ENCODE results near the gene ATP6AP2. TPM values are rescaled to one million over a fixed set of nuclear protein-coding genes. Genes with fewer than 3 reads are reported as not detected.

Gene ATP6AP2
- 48.5 TPM for total RNA-seq

- peak within 1 kb of the TSS; percentile 80 to 83 (median 82) for H3K9ac ChIP-seq (ENCODE audit: low read depth in 1 of 3, low read length in 3 of 3)
- peaks cover 5 to 9% (median 9%) of the 10 kb centered on the region in 3 donors for H3K4me1 ChIP-seq (ENCODE audit: control insufficient read depth in 3 of 3, insufficient read depth in 3 of 3, low read length in 3 of 3)
- no peaks in the 10 kb centered on the region for H3K9me3 ChIP-seq (ENCODE audit: control insufficient read depth in 3 of 3, low read length in 3 of 3)
- peak within 1 kb of the TSS; percentile 70 to 90 (median 86) for H3K4me3 ChIP-seq (ENCODE audit: low read length in 3 of 3)
- H3K27ac ChIP-seq (ENCODE audit: low read depth, low read length), result peak within 1 kb of the TSS; percentile 89
- H3K27me3 ChIP-seq (ENCODE audit: control insufficient read depth in 3 of 3, insufficient read depth in 3 of 3, low read length in 3 of 3), result no peaks in the 10 kb centered on the region
- no peaks in the 10 kb centered on the region for H3K36me3 ChIP-seq (ENCODE audit: control insufficient read depth in 3 of 3, insufficient read depth in 3 of 3, low read length in 3 of 3)
These were observed at the start of gene ATP6AP2 for GRCh38 chrX:40580537-40581335. Gene ATP6AP2 (plus strand): TSS chrX:40580970. CDS start chrX:40581066, 96 bp downstream.

- Histone ChIP-seq H3K27me3 (ENCODE audit: control insufficient read depth in 3 of 3, insufficient read depth in 3 of 3, low read length in 3 of 3) (peaks cover 0 to 19% (median 0%) of the 10 kb centered on the region in 3 donors), H3K9ac (ENCODE audit: low read depth in 1 of 3, low read length in 3 of 3) (no peak overlapping the region), H3K36me3 (ENCODE audit: control insufficient read depth in 3 of 3, insufficient read depth in 3 of 3, low read length in 3 of 3) (no peaks in the 10 kb centered on the region), H3K27ac (ENCODE audit: low read depth, low read length) (no peak overlapping the region), H3K9me3 (ENCODE audit: control insufficient read depth in 3 of 3, low read length in 3 of 3) (no peaks in the 10 kb centered on the region), H3K4me1 (ENCODE audit: control insufficient read depth in 3 of 3, insufficient read depth in 3 of 3, low read length in 3 of 3) (peaks cover 0 to 2% (median 2%) of the 10 kb centered on the region in 3 donors), H3K4me3 (ENCODE audit: low read length in 3 of 3) (no peak overlapping the region)
These were observed 49.5 kb upstream of the ATP6AP2 start for GRCh38 chrX:40531056-40531826.

GRCh38 chrX:40537310-40537709 is 43.5 kb upstream of the ATP6AP2 start:
- H3K27me3 ChIP-seq (ENCODE audit: control insufficient read depth in 3 of 3, insufficient read depth in 3 of 3, low read length in 3 of 3), result peaks cover 0 to 10% (median 0%) of the 10 kb centered on the region in 3 donors
- peaks cover 0 to 4% (median 3%) of the 10 kb centered on the region in 3 donors for H3K4me1 ChIP-seq (ENCODE audit: control insufficient read depth in 3 of 3, insufficient read depth in 3 of 3, low read length in 3 of 3)
- H3K36me3 ChIP-seq (ENCODE audit: control insufficient read depth in 3 of 3, insufficient read depth in 3 of 3, low read length in 3 of 3), result no peaks in the 10 kb centered on the region
- no peak overlapping the region for H3K27ac ChIP-seq (ENCODE audit: low read depth, low read length)
- H3K9ac ChIP-seq (ENCODE audit: low read depth in 1 of 3, low read length in 3 of 3), result no peak overlapping the region
- no peaks in the 10 kb centered on the region for H3K9me3 ChIP-seq (ENCODE audit: control insufficient read depth in 3 of 3, low read length in 3 of 3)
- H3K4me3 ChIP-seq (ENCODE audit: low read length in 3 of 3), result no peak overlapping the region

GRCh38 chrX:40538406-40538805 is 42.4 kb upstream of the ATP6AP2 start:
- Histone ChIP-seq H3K27me3 (ENCODE audit: control insufficient read depth in 3 of 3, insufficient read depth in 3 of 3, low read length in 3 of 3) (peaks cover 0 to 10% (median 0%) of the 10 kb centered on the region in 3 donors), H3K4me1 (ENCODE audit: control insufficient read depth in 3 of 3, insufficient read depth in 3 of 3, low read length in 3 of 3) (peaks cover 0 to 4% (median 3%) of the 10 kb centered on the region in 3 donors), H3K36me3 (ENCODE audit: control insufficient read depth in 3 of 3, insufficient read depth in 3 of 3, low read length in 3 of 3) (no peaks in the 10 kb centered on the region), H3K9ac (ENCODE audit: low read depth in 1 of 3, low read length in 3 of 3) (no peak overlapping the region), H3K4me3 (ENCODE audit: low read length in 3 of 3) (no peak overlapping the region), H3K9me3 (ENCODE audit: control insufficient read depth in 3 of 3, low read length in 3 of 3) (no peaks in the 10 kb centered on the region), H3K27ac (ENCODE audit: low read depth, low read length) (no peak overlapping the region)

GRCh38 chrX:40539214-40540142 is 41.3 kb upstream of the ATP6AP2 start:
- peaks cover 0 to 4% (median 3%) of the 10 kb centered on the region in 3 donors for H3K4me1 ChIP-seq (ENCODE audit: control insufficient read depth in 3 of 3, insufficient read depth in 3 of 3, low read length in 3 of 3)
- peaks cover 0 to 13% (median 0%) of the 10 kb centered on the region in 3 donors for H3K27me3 ChIP-seq (ENCODE audit: control insufficient read depth in 3 of 3, insufficient read depth in 3 of 3, low read length in 3 of 3)
- H3K9ac ChIP-seq (ENCODE audit: low read depth in 1 of 3, low read length in 3 of 3), result no peak overlapping the region
- H3K4me3 ChIP-seq (ENCODE audit: low read length in 3 of 3), result no peak overlapping the region
- H3K9me3 ChIP-seq (ENCODE audit: control insufficient read depth in 3 of 3, low read length in 3 of 3), result no peaks in the 10 kb centered on the region
- H3K36me3 ChIP-seq (ENCODE audit: control insufficient read depth in 3 of 3, insufficient read depth in 3 of 3, low read length in 3 of 3), result no peaks in the 10 kb centered on the region
- H3K27ac ChIP-seq (ENCODE audit: low read depth, low read length), result no peak overlapping the region

GRCh38 chrX:40542208-40542607 is 38.6 kb upstream of the ATP6AP2 start:
- Histone ChIP-seq H3K27me3 (ENCODE audit: control insufficient read depth in 3 of 3, insufficient read depth in 3 of 3, low read length in 3 of 3) (peaks cover 0 to 11% (median 0%) of the 10 kb centered on the region in 3 donors), H3K4me3 (ENCODE audit: low read length in 3 of 3) (no peak overlapping the region), H3K27ac (ENCODE audit: low read depth, low read length) (no peak overlapping the region), H3K36me3 (ENCODE audit: control insufficient read depth in 3 of 3, insufficient read depth in 3 of 3, low read length in 3 of 3) (no peaks in the 10 kb centered on the region), H3K9me3 (ENCODE audit: control insufficient read depth in 3 of 3, low read length in 3 of 3) (no peaks in the 10 kb centered on the region), H3K4me1 (ENCODE audit: control insufficient read depth in 3 of 3, insufficient read depth in 3 of 3, low read length in 3 of 3) (peaks cover 0 to 8% (median 3%) of the 10 kb centered on the region in 3 donors), H3K9ac (ENCODE audit: low read depth in 1 of 3, low read length in 3 of 3) (no peak overlapping the region)

- H3K27me3 ChIP-seq (ENCODE audit: control insufficient read depth in 3 of 3, insufficient read depth in 3 of 3, low read length in 3 of 3), result peaks cover 0 to 11% (median 0%) of the 10 kb centered on the region in 3 donors
- H3K9ac ChIP-seq (ENCODE audit: low read depth in 1 of 3, low read length in 3 of 3), result no peak overlapping the region
- no peak overlapping the region for H3K27ac ChIP-seq (ENCODE audit: low read depth, low read length)
- no peaks in the 10 kb centered on the region for H3K9me3 ChIP-seq (ENCODE audit: control insufficient read depth in 3 of 3, low read length in 3 of 3)
- H3K4me1 ChIP-seq (ENCODE audit: control insufficient read depth in 3 of 3, insufficient read depth in 3 of 3, low read length in 3 of 3), result peaks cover 0 to 8% (median 3%) of the 10 kb centered on the region in 3 donors
- no peak overlapping the region for H3K4me3 ChIP-seq (ENCODE audit: low read length in 3 of 3)
- H3K36me3 ChIP-seq (ENCODE audit: control insufficient read depth in 3 of 3, insufficient read depth in 3 of 3, low read length in 3 of 3), result no peaks in the 10 kb centered on the region
These were observed 37.8 kb upstream of the ATP6AP2 start for GRCh38 chrX:40542972-40543371.

GRCh38 chrX:40543661-40544328 is 37.0 kb upstream of the ATP6AP2 start:
- H3K4me1 ChIP-seq (ENCODE audit: control insufficient read depth in 3 of 3, insufficient read depth in 3 of 3, low read length in 3 of 3), result peaks cover 0 to 8% (median 3%) of the 10 kb centered on the region in 3 donors
- peaks cover 0 to 11% (median 0%) of the 10 kb centered on the region in 3 donors for H3K27me3 ChIP-seq (ENCODE audit: control insufficient read depth in 3 of 3, insufficient read depth in 3 of 3, low read length in 3 of 3)
- H3K36me3 ChIP-seq (ENCODE audit: control insufficient read depth in 3 of 3, insufficient read depth in 3 of 3, low read length in 3 of 3), result no peaks in the 10 kb centered on the region
- H3K4me3 ChIP-seq (ENCODE audit: low read length in 3 of 3), result no peak overlapping the region
- peak overlapping the region in 2 of 3 donors; percentile 8 to 32 for H3K9ac ChIP-seq (ENCODE audit: low read depth in 1 of 3, low read length in 3 of 3)
- H3K27ac ChIP-seq (ENCODE audit: low read depth, low read length), result no peak overlapping the region
- no peaks in the 10 kb centered on the region for H3K9me3 ChIP-seq (ENCODE audit: control insufficient read depth in 3 of 3, low read length in 3 of 3)

Data from skeletal muscle tissue (tissue), 4 donors.